WERI-Rb-1 (cell line): Measurements from ENCODE around the gene TMEM256.

Experiments
- DNase-seq: peaks from one replicate; pipeline ENCODE4 v3.0.0-alpha.2; 2020
- H3K27ac ChIP-seq: fragments of 250-450 bp; sonication (Bioruptor Pico); 2 replicates; pipeline ENCODE4 v1.5.1; 2020; ENCODE audit warnings: mild to moderate bottlenecking, moderate library complexity
- H3K27me3 ChIP-seq: fragments of 250-450 bp; sonication (Bioruptor Pico); 2 replicates; pipeline ENCODE4 v1.5.1; 2021; ENCODE audit warnings: mild to moderate bottlenecking, low read depth, moderate library complexity; ENCODE audit not compliant: insufficient read depth, severe bottlenecking
- H3K36me3 ChIP-seq: fragments of 250-450 bp; sonication (Bioruptor Pico); 2 replicates; pipeline ENCODE4 v1.5.1; 2020; ENCODE audit warnings: mild to moderate bottlenecking, moderate library complexity
- H3K4me3 ChIP-seq: 2 replicates; pipeline ENCODE4 v1.5.1; 2011; ENCODE audit warnings: low read depth, mild to moderate bottlenecking, control low read depth, low read length
- H3K9me3 ChIP-seq: fragments of 250-450 bp; sonication (Bioruptor Pico); 2 replicates; pipeline ENCODE4 v1.5.1; 2021; ENCODE audit warnings: mild to moderate bottlenecking, moderate library complexity; ENCODE audit not compliant: severe bottlenecking
- TF ChIP-seq, protein P1 (sequence below): IDR thresholded peaks from 2 replicates; pipeline ENCODE4 v1.5.1; 2011; ENCODE audit warnings: low read depth, mild to moderate bottlenecking, control low read depth, inconsistent platforms, low read length

The TMEM256 gene

GRCh38 chr17:7432296-7432695 lies 28.4 kb upstream of the TMEM256 start:
- Histone ChIP-seq H3K9me3 (no peaks in the 10 kb centered on the region), H3K27me3 (peaks cover 5% of the 10 kb centered on the region), H3K27ac (no peak overlapping the region), H3K4me3 (no peak overlapping the region), H3K36me3 (no peaks in the 10 kb centered on the region)
- DNase-seq, result no peak
- TF ChIP-seq, protein P1, sequence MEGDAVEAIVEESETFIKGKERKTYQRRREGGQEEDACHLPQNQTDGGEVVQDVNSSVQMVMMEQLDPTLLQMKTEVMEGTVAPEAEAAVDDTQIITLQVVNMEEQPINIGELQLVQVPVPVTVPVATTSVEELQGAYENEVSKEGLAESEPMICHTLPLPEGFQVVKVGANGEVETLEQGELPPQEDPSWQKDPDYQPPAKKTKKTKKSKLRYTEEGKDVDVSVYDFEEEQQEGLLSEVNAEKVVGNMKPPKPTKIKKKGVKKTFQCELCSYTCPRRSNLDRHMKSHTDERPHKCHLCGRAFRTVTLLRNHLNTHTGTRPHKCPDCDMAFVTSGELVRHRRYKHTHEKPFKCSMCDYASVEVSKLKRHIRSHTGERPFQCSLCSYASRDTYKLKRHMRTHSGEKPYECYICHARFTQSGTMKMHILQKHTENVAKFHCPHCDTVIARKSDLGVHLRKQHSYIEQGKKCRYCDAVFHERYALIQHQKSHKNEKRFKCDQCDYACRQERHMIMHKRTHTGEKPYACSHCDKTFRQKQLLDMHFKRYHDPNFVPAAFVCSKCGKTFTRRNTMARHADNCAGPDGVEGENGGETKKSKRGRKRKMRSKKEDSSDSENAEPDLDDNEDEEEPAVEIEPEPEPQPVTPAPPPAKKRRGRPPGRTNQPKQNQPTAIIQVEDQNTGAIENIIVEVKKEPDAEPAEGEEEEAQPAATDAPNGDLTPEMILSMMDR, result no peak

- Histone ChIP-seq H3K27me3 (peaks cover 1% of the 10 kb centered on the region), H3K36me3 (no peaks in the 10 kb centered on the region), H3K4me3 (no peak overlapping the region), H3K27ac (no peak overlapping the region), H3K9me3 (no peaks in the 10 kb centered on the region)
- TF ChIP-seq, protein P1, result no peak
- no peak for DNase-seq
Observed at GRCh38 chr17:7431231-7431630, 27.3 kb upstream of the TMEM256 start.

GRCh38 chr17:7429722-7430121 lies 25.8 kb upstream of the TMEM256 start:
- TF ChIP-seq, protein P1, result no peak

DNA sequence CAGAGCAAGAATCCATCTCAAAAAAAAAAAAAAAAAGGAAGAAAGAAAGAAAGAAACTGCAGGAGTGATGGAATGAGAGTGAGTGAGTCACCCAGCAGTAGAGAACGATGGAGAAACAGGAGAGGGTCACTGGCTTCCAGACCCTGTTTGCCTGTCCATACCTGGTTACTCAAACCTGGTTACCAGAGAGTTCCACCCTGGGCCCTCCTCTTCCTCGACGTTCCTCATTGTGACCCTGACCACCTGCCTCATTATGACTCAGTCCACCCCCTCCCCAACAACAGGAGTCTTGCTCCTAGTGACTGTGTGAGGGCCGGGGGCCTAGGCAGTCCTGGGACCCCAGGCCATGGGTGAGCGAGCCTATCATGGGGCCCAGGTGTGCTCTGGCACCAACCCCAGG lies 24.7 kb upstream of the TMEM256 start, which contains the start of gene SPEM3:
Gene SPEM3, plus strand, starts transcription at position 301 of the 400 bp plus-strand sequence. Its CDS starts 46 bp downstream, at position 347.
- Histone ChIP-seq H3K36me3 (no peaks in the 10 kb centered on the region), H3K27ac (no peak within 1 kb of the TSS), H3K4me3 (no peak within 1 kb of the TSS), H3K27me3 (no peaks in the 10 kb centered on the region), H3K9me3 (no peaks in the 10 kb centered on the region)
- TF ChIP-seq, protein P1, result no peak
- no peak for DNase-seq

More at GRCh38 chr17:7429722-7430121, 25.8 kb upstream of the TMEM256 start:
- no peak overlapping the region for H3K27ac ChIP-seq
- H3K27me3 ChIP-seq, result no peaks in the 10 kb centered on the region
- no peaks in the 10 kb centered on the region for H3K9me3 ChIP-seq
- H3K4me3 ChIP-seq, result no peak overlapping the region
- no peak for DNase-seq
- H3K36me3 ChIP-seq, result no peaks in the 10 kb centered on the region

DNA sequence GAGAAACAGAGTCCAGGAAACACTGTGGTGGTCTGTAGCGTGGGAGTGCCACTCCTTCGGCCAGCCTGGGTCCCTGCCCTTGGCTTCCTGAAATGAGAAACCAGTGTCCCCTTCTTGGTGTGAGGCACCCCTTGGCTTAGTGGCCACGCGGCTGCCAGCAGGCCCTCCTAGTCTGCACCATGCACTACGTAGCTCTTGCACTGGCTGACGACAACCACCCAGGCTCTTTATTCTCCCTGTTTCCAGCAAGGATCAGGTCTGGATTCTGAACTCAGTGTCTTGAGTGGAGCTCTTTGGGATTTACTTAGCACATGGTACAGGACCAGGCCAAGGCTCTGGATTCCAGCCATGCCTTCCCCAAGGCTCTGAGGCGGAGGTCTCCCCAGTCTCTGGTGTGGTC lies 23.7 kb upstream of the TMEM256 start:
- Histone ChIP-seq H3K9me3 (no peaks in the 10 kb centered on the region), H3K4me3 (no peak overlapping the region), H3K36me3 (no peaks in the 10 kb centered on the region), H3K27me3 (no peaks in the 10 kb centered on the region), H3K27ac (no peak overlapping the region)
- TF ChIP-seq, protein P1, result no peak
- DNase-seq, result no peak

GRCh38 chr17:7426896-7427489 lies 23.1 kb upstream of the TMEM256 start:
- no peak overlapping the region for H3K4me3 ChIP-seq
- H3K27me3 ChIP-seq, result no peaks in the 10 kb centered on the region
- H3K36me3 ChIP-seq, result no peaks in the 10 kb centered on the region
- no peak for DNase-seq
- TF ChIP-seq, protein P1, result no peak
- no peaks in the 10 kb centered on the region for H3K9me3 ChIP-seq
- H3K27ac ChIP-seq, result no peak overlapping the region
